Esophagus squamous epithelium (tissue), 5 donors: ENCODE results near the gene EIF2A. TPM values are rescaled to one million over a fixed set of nuclear protein-coding genes. Genes with fewer than 3 reads are reported as not detected.
"Not testable (repeated sequence)": the region's sequence is repeated elsewhere in the genome, so short reads cannot be mapped to it uniquely, and the experiment has no call there.

Experiments
- DNase-seq: peaks from one replicate; lab custom pipeline; 2025; lab: John Stamatoyannopoulos, UW
- H3K27ac ChIP-seq, 4 donors: fragments of 200-600 bp; sonication (generic); one replicate each; pipeline ENCODE4 v1.5.1; 2016 to 2019; ENCODE audit warnings: mild to moderate bottlenecking in 1 of 4
- H3K27me3 ChIP-seq, 4 donors: fragments of 200-600 bp; sonication (generic); 1 replicate in 3 of 4; 2 replicates in 1 of 4; pipeline versions ENCODE4 v1.5.1 to v1.6.0; 2017 to 2021; ENCODE audit warnings: antibody characterized with exemption in 1 of 4
- H3K36me3 ChIP-seq, 3 donors: fragments of 200-600 bp; sonication (generic); one replicate each; pipeline ENCODE4 v1.5.1; 2016 to 2019
- H3K4me1 ChIP-seq, 3 donors: fragments of 200-600 bp; sonication (generic); one replicate each; pipeline ENCODE4 v1.5.1; 2017 to 2019
- H3K4me3 ChIP-seq, 4 donors: fragments of 200-600 bp; sonication (generic); 1 replicate in 3 of 4; 2 replicates in 1 of 4; pipeline ENCODE4 v1.5.1; 2016 to 2019; ENCODE audit warnings: mild to moderate bottlenecking in 2 of 4, moderate library complexity in 1 of 4
- H3K9me3 ChIP-seq, 3 donors: fragments of 200-600 bp; sonication (generic); one replicate each; pipeline ENCODE4 v1.5.1; 2016 to 2019
- CTCF ChIP-seq, 6 experiments: fragments of 450-650 bp in 4 of 6; fragments of 200-600 bp in 2 of 6; sonication (generic) in 2 of 6; IDR thresholded peaks; one replicate each; pipeline ENCODE4 v1.5.1; 2016 to 2019; ENCODE audit warnings: antibody characterized with exemption in 6 of 6, mild to moderate bottlenecking in 4 of 6, moderate library complexity in 4 of 6
- POLR2A ChIP-seq, 4 donors: fragments of 450-650 bp; IDR thresholded peaks; one replicate each; pipeline ENCODE4 v1.6.1; 2017; ENCODE audit warnings: antibody characterized with exemption in 4 of 4, mild to moderate bottlenecking in 4 of 4, moderate library complexity in 3 of 4
- WGBS, 2 donors: methylation state at CpG; one replicate each; pipeline ENCODE4 v1.1.5; 2018; 5-methylcytosine and 5-hydroxymethylcytosine counted together
- intact Hi-C: fragments of 100-400 bp; cut with DNase I; formaldehyde crosslinking; loops from one replicate; pipeline ENCODE4 v1.15.0; 2022
- total RNA-seq, 4 donors: library from RNA; depleted of rRNA; stranded (reverse); fragments of >200 nt; gene quantifications; one replicate each; pipeline ENCODE4 v1.1.0, GENCODE V29; 2016
- donor health status: DM: yes; HTN: yes; CAD: no.

EIF2A gene
- total RNA-seq, 4 donors from 2014 or later = 67.7 to 233 (median 136) TPM

- no peak overlapping the region for H3K27ac ChIP-seq
- H3K27me3 ChIP-seq = no peaks in the 10 kb centered on the region
- intact Hi-C loops = no loop called here
- WGBS, 2 donors = 67 to 80% methylated on average over 9 of the region's 9 CpGs
- no peak for DNase-seq
- no peak overlapping the region for H3K4me3 ChIP-seq
- no peaks in the 10 kb centered on the region for H3K4me1 ChIP-seq
- TF ChIP-seq POLR2A (IDR thresholded peaks at IDR 0.05) = no peak
- TF ChIP-seq CTCF (IDR thresholded peaks at IDR 0.05) = no peak
- H3K36me3 ChIP-seq = peaks cover 0 to 52% (median 12%) of the 10 kb centered on the region in 3 donors
- H3K9me3 ChIP-seq = no peaks in the 10 kb centered on the region
Observed at GRCh38 chr3:150588027-150588830, 41.6 kb downstream of the EIF2A start.

GRCh38 chr3:150589759-150590158, 43.2 kb downstream of the EIF2A start:
- Histone ChIP-seq H3K27ac (no peak overlapping the region), H3K36me3 (peaks cover 0 to 36% (median 10%) of the 10 kb centered on the region in 3 donors), H3K4me1 (no peaks in the 10 kb centered on the region), H3K4me3 (no peak overlapping the region), H3K27me3 (no peaks in the 10 kb centered on the region), H3K9me3 (no peaks in the 10 kb centered on the region)
- 75 to 76% methylated on average over 5 to 6 of the region's 6 CpGs for WGBS, 2 donors
- intact Hi-C loops = no loop called here
- TF ChIP-seq POLR2A (IDR thresholded peaks at IDR 0.05) = no peak
- TF ChIP-seq CTCF (IDR thresholded peaks at IDR 0.05) = no peak
- DNase-seq = no peak

GRCh38 chr3:150594150-150594549, 47.6 kb downstream of the EIF2A start:
- no peaks in the 10 kb centered on the region for H3K36me3 ChIP-seq
- H3K27me3 ChIP-seq = no peaks in the 10 kb centered on the region
- peaks cover 0 to under 1% (median 0%) of the 10 kb centered on the region in 3 donors for H3K4me1 ChIP-seq
- WGBS, 2 donors = 77 to 88% methylated on average over 4 of the region's 4 CpGs
- TF ChIP-seq CTCF (IDR thresholded peaks at IDR 0.05) (no peak), POLR2A (IDR thresholded peaks at IDR 0.05) (no peak)
- H3K9me3 ChIP-seq = no peaks in the 10 kb centered on the region
- no peak overlapping the region for H3K27ac ChIP-seq
- intact Hi-C loops = no loop called here
- DNase-seq = no peak
- no peak overlapping the region for H3K4me3 ChIP-seq

- H3K27ac ChIP-seq = no peak overlapping the region
- WGBS, 2 donors = 81 to 86% methylated on average over 4 of the region's 4 CpGs
- H3K9me3 ChIP-seq = no peaks in the 10 kb centered on the region
- peaks cover 0 to 33% (median 6%) of the 10 kb centered on the region in 3 donors for H3K4me1 ChIP-seq
- no peak overlapping the region for H3K4me3 ChIP-seq
- no peak for TF ChIP-seq POLR2A (IDR thresholded peaks at IDR 0.05)
- no peak for TF ChIP-seq CTCF (IDR thresholded peaks at IDR 0.05)
- H3K36me3 ChIP-seq = no peaks in the 10 kb centered on the region
- H3K27me3 ChIP-seq = no peaks in the 10 kb centered on the region
- intact Hi-C loops = no loop called here
- DNase-seq = no peak
Observed at GRCh38 chr3:150597646-150598045, 51.1 kb downstream of the EIF2A start.

GRCh38 chr3:150599611-150600297, 53.2 kb downstream of the EIF2A start:
- intact Hi-C loops = no loop called here
- no peak for DNase-seq
- H3K27ac ChIP-seq = no peak overlapping the region

GRCh38 chr3:150600647-150601530, 54.3 kb downstream of the EIF2A start:
- H3K27ac ChIP-seq, H3K4me3 ChIP-seq, DNase-seq, H3K27me3 ChIP-seq, intact Hi-C loops, H3K36me3 ChIP-seq, H3K9me3 ChIP-seq: not testable (repeated sequence)
- 79 to 86% methylated on average over 13 of the region's 13 CpGs for WGBS, 2 donors
- H3K4me1 ChIP-seq = peaks cover 5 to 57% (median 12%) of the 10 kb centered on the region in 3 donors

More at GRCh38 chr3:150599611-150600297, 53.2 kb downstream of the EIF2A start:
- no peaks in the 10 kb centered on the region for H3K36me3 ChIP-seq
- peaks cover 3 to 45% (median 10%) of the 10 kb centered on the region in 3 donors for H3K4me1 ChIP-seq
- no peaks in the 10 kb centered on the region for H3K27me3 ChIP-seq
- 56 to 69% methylated on average over 4 of the region's 4 CpGs for WGBS, 2 donors
- no peak overlapping the region for H3K4me3 ChIP-seq
- no peak for TF ChIP-seq CTCF (IDR thresholded peaks at IDR 0.05)
- no peaks in the 10 kb centered on the region for H3K9me3 ChIP-seq
